ENCODE data around the gene CYBA.

CYBA gene

DNA sequence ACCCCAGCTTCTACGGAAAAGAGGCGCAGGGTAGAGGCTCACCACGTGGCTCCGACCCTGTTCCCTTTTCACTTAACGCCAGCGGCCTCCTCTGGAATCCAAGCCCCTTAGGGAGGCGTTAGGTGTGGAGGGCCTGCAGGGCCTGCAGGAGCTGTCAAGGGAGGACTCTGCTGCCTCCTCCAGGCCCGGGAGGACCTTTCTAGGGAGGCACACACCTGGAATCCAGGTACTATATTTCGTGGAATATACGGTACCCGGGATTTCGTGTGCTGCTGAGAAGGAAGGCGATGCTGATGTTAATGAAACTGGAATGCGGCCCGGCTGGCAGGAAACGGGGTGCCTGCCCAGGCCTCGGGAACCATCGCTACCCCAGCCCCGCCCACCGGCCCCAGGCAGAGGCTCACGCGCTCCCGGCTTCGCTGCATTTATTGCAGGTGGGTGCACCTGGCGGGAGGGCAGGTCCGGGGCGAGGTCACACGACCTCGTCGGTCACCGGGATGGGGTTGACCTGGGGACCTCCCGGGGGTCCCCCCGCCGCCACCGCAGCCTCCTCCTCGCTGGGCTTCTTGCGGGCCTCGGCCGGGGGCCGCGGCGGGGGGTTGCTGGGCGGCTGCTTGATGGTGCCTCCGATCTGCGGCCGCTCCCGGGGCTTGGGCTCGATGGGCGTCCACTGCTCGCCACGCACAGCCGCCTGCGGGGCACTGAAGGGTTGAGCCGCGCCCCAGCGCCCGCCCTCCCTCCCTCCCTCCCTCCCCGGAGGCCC, 7.8 kb downstream of the CYBA start:
- no peak for DNase-seq

GRCh38 chr16:88640498-88641247, 10.2 kb downstream of the CYBA start:
- no peak for DNase-seq

- no peak for DNase-seq
Measured at GRCh38 chr16:88640039-88640495, 10.8 kb downstream of the CYBA start.

DNA sequence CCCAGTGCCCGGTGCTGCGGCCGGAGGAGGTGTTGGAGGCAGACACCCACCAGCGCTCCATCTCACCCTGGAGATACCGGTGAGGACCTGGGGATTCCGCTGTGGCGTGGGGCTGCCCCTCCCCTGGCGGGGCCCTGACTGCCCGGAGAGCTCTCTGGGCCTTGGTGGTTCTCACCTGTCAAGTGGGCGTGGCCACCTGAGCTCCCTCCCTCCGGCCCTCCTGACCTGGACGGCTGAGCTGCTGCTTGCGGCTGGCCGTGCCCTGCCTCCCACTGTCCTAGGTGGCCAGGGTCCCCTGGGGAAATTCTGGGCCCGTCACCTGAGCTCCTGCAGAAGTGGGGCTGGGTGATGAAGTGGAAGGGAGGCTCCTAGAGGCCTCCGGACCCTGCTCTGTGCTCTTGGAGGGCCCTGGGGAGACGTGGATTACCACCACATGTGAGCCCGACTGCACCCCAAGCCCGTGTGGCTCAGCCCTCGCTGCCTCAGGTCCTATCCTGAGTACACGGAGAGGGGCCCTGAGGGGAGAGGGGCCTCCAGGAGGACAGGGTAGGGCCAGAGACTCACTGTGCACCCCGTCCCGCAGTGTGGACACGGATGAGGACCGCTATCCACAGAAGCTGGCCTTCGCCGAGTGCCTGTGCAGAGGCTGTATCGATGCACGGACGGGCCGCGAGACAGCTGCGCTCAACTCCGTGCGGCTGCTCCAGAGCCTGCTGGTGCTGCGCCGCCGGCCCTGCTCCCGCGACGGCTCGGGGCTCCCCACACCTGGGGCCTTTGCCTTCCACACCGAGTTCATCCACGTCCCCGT, 11.4 kb downstream of the CYBA start:
- no peak for DNase-seq

DNA sequence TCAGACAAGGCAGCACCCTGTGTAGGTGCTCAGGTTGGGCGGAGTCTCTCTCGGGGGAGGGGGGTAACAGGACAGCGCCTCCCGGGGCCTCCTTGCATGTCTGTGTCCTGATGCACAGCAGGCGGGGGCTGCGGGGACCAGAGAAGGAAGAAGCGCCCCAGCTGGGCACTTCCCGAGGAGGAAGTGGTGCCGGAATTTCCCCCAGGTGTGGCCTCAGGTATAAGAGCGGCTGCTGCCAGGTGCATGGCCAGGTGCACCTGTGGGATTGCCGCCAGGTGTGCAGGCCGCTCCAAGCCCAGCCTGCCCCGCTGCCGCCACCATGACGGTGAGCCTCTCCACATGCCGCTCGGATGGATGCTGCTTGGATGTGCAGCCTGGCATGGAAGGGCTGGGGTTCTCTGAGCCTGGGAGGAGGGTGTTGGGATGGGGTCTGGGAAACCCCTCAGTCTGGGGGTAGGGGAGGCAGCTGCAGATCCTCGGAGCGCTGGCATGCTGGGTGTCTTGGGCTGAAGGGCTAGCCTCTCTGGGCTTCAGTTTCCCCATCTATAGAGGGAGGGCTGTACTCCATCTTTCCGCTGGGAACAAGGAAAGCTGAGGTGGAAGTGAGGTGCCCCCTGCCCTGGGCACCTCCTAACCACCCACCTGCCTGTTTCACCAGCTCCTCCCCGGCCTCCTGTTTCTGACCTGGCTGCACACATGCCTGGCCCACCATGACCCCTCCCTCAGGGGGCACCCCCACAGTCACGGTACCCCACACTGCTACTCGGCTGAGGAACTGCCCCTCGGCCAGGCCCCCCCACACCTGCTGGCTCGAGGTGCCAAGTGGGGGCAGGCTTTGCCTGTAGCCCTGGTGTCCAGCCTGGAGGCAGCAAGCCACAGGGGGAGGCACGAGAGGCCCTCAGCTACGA, 12.3 kb downstream of the CYBA start, which contains the start of gene IL17C:
IL17C (plus strand) TSS at position 250 of the 908 bp plus-strand sequence; CDS start at position 320, 70 bp downstream.
- DNase-seq, result no peak

GRCh38 chr16:88636488-88637265, 14.2 kb downstream of the CYBA start:
- DNase-seq, result no peak

DNA sequence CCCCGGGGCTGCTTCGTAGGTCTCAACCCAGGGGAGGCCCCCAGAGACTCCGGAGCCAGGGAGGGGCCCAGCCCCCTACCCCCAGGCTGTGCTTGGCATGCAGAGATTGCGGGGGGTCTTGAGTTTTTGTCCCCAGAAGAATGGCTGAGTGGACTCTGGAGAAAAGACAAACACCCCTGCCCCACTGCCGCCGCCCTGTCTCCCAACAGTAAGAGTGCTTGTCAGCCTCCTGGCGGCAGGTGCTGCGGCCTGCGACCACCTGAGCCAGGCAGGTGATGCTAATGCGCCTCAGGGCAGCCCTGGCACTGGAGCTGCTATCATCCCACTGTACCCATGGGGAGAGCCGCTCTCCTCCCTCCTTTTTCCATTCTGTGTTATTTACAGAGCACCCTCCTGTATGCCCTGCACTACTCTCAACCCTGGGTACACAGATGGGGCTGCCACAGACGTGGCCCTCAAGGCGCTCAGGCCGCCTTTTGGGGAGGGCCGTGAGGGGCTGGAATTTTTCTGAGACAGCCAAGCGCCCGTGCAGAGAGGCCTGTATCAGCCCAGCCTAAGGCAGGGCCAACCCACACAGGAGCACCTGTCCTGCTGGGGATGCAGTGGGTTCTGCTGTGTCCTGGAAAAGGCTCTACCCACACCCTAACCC, 15.1 kb downstream of the CYBA start:
- no peak for DNase-seq

DNA sequence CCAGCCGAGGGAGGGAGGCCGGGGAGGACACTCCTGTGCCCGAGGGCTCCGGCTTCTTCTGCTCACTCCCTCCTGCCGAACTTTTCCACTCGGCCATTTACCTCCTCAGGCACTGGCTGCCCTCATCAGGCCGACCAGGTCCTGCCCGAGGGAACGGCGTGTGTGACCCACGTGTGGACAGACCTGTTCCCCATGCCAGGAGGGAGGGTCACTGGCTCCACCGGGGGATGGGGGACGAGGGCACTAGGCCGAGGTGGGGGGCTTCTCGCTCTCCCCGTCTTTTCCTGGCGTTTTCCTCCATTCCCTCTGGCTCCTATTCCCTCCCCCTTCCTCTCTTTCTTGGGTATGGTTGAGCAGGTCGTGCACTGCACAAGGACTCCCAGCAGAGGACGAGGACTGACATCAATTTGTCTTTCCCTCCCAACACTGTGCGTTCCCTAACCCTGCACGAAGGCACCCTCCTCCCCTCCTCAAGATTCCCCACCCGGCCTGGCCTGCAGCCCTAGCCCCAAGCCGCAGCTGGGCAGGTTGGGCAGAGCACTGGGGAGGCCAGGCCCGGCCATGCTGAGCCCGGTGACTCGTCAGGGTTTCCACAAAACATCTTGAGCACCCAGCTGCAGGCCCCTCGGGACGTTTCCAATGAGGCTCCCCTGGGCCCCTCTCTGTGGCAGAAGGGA, 15.7 kb downstream of the CYBA start:
- no peak for DNase-seq

- DNase-seq, result peak; percentile 74
Measured at GRCh38 chr16:88634141-88634993, 16.5 kb downstream of the CYBA start.

GRCh38 chr16:88633684-88634140, 17.1 kb downstream of the CYBA start:
- DNase-seq, result peak; percentile 71

GRCh38 chr16:88632587-88632930, 18.3 kb downstream of the CYBA start:
- no peak for DNase-seq

- DNase-seq, result no peak
Measured at GRCh38 chr16:88631920-88632586, 18.8 kb downstream of the CYBA start.

- DNase-seq, result no peak
Measured at GRCh38 chr16:88631384-88631783, 19.5 kb downstream of the CYBA start.

DNA sequence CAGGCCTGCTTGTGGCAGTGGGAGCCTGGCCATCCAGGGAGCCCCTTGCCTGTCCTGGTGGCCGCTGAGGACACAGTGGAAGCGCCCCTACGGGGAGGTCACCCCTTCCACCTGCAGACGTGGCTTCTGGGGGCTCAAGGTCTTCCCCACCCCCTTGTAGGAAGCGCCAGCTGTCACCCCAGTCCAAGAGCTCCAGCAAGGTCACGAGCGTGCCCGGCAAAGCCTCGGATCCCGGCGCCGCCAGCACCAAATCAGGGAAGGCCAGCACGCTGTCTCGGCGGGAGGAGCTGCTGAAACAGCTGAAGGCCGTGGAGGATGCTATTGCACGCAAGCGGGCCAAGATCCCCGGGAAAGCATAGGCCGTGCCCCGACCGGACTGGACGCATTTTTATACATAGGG, 19.9 kb downstream of the CYBA start:
- DNase-seq, result no peak

GRCh38 chr16:88630433-88630832, 20.4 kb downstream of the CYBA start:
- no peak for DNase-seq

DNA sequence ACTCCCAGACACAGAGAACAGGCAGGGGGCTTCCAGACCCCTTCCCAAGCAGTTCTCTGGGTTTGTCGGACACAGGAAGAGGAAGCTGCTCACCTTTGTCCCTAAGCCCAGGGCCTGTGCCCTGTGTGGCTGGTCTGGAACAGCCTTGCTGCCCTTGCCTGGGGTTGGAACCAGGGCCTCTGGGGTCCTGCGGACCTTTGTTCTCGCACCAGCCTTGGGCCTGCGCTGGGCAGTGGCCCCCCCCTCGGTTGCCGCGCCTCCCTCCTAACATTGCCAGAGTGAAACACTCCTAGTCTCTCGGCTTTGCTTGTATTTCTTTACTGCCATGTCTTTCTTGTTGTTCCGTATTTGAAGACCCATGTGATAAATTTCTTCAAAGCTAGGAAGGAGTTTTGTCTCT, 21.0 kb downstream of the CYBA start:
- no peak for DNase-seq

- DNase-seq, result peak; percentile 43
Measured at GRCh38 chr16:88628512-88628974, 22.3 kb downstream of the CYBA start.

Measured in stimulated activated CD8-positive, alpha-beta memory T cell treated with anti-CD3 and anti-CD28 coated beads, Interleukin-4, amount 100 ng/mL, for 48 hours (primary cell).